Heart left ventricle (tissue), 16 donors: ENCODE measurements around the gene TM9SF1. TPM values are rescaled to one million over a fixed set of nuclear protein-coding genes. Genes with fewer than 3 reads are reported as not detected.
"Not testable (repeated sequence)": the region's sequence is repeated elsewhere in the genome, so short reads cannot be mapped to it uniquely, and the experiment has no call there.

Experiments used
- ATAC-seq, 4 donors: fragments of 200-7000 bp; cut with Tn5 transposase; one replicate each; pipeline ENCODE4 v1.9.1; 2020 to 2022; ENCODE audit warnings: moderate library complexity in 4 of 4, mild to moderate bottlenecking in 3 of 4, moderate number of reproducible peaks in 1 of 4
- DNase-seq, 5 donors: peaks; one replicate each; pipeline ENCODE4 v3.0.0-alpha.2; 2020
- H3K27ac ChIP-seq, 12 donors: fragments of 200-600 bp; sonication (generic) in 4 of 12; one replicate each; pipeline versions ENCODE4 v1.5.0 to v1.8.0; 2016 to 2022; ENCODE audit warnings: mild to moderate bottlenecking in 2 of 12
- H3K27me3 ChIP-seq, 9 donors: fragments of 200-600 bp; sonication (generic) in 2 of 9; one replicate each; pipeline versions ENCODE4 v1.5.1 to v1.8.0; 2016 to 2022; ENCODE audit warnings: mild to moderate bottlenecking in 3 of 9
- H3K36me3 ChIP-seq, 9 donors: fragments of 200-600 bp; sonication (generic) in 2 of 9; one replicate each; pipeline versions ENCODE4 v1.5.0 to v1.8.0; 2018 to 2022; ENCODE audit warnings: mild to moderate bottlenecking in 2 of 9
- H3K4me1 ChIP-seq, 12 donors: fragments of 200-600 bp; sonication (generic) in 4 of 12; one replicate each; pipeline versions ENCODE4 v1.5.0 to v1.8.0; 2016 to 2022; ENCODE audit warnings: mild to moderate bottlenecking in 3 of 12
- H3K4me3 ChIP-seq, 12 donors: fragments of 200-600 bp; sonication (generic) in 4 of 12; one replicate each; pipeline versions ENCODE4 v1.5.0 to v1.8.0; 2017 to 2022; ENCODE audit warnings: mild to moderate bottlenecking in 9 of 12, moderate library complexity in 4 of 12
- H3K9me3 ChIP-seq, 12 donors: fragments of 200-600 bp; sonication (generic) in 4 of 12; one replicate each; pipeline versions ENCODE4 v1.5.0 to v1.8.0; 2016 to 2022; ENCODE audit warnings: mild to moderate bottlenecking in 1 of 12
- CTCF ChIP-seq, 12 donors: fragments of 200-600 bp; sonication (generic) in 4 of 12; IDR thresholded peaks; one replicate each; pipeline versions ENCODE4 v1.5.0 to v1.8.0; 2018 to 2022; ENCODE audit warnings: antibody characterized with exemption in 12 of 12, mild to moderate bottlenecking in 5 of 12
- POLR2A ChIP-seq, 2 donors: fragments of 450-650 bp; IDR thresholded peaks; one replicate each; pipeline ENCODE4 v1.6.1; 2017; ENCODE audit warnings: antibody characterized with exemption in 2 of 2, mild to moderate bottlenecking in 2 of 2, moderate library complexity in 2 of 2
- WGBS, 4 donors: extraction: QIAGEN DNeasy Blood & Tissue Kit in 2 of 4; methylation state at CpG; one replicate each; pipeline versions ENCODE4 v1.1.5 to v1.1.7; 2013 to 2018; 5-methylcytosine and 5-hydroxymethylcytosine counted together
- intact Hi-C, 10 donors: fragments of 100-400 bp; cut with DNase I; formaldehyde crosslinking; loops; one replicate each; pipeline versions ENCODE4 v1.11.1 to v1.14.2; 2022
- polyA plus RNA-seq, 2 donors: library from polyadenylated mRNA; stranded (reverse); fragments of 200-250 nt; gene quantifications; one replicate each; pipeline ENCODE4 v1.2.3, GENCODE V29; 2013
- total RNA-seq, 9 donors: library from RNA; depleted of rRNA in 2 of 9; stranded (reverse); fragments of >200 nt in 2 of 9; fragmentation: NEBNext Ultra II Directional in 3 of 9; extraction: Animal tissue kit (Norgen Biotek cat#: 25700) in 3 of 9; gene quantifications; one replicate each; pipeline versions ENCODE4 v1.1.0 to v1.2.4, GENCODE V29; 2016 to 2023
- donor health status: ischemic (EF 13 %, LVEDD 7.1; RV severe dilation, severe dysfunction).
- donor health status: healthy with polysubstance abuse.
- donor health status: DM: no; HTN: yes; CAD: no.
- donor health status: DM: no; HTN: no; CAD: no.
- donor health status: ischemic (EF 25% LVEDD 6.9; RV normal size, moderate dysfunction).
- donor health status: ischemic (EF 25% LVEDD 5.7; RV mildly dilated, moderate dysfunction).
- donor health status: healthy.
- donor health status: DM: yes; HTN: yes; CAD: no.
- donor health status: ischemic (EF 35%, LVEDD 5.7; RV mildly dilated, moderate dysfunction).
- donor health status: nonischemic (EF 11% LVEDD 7.7; RV severe dilation, severe dysfunction).
- donor health status: DM: yes; HTN: yes; CAD: no.
- donor health status: PGD.
- donor health status: ischemic (EF 29% LVEDD 5.4; RV normal size, mild dysfunction).
- donor health status: nonischemic (EF 23%, LVEDD 6.1; RV moderate dilation, normal function).

The TM9SF1 gene
- total and polyA plus RNA-seq, 11 donors: 6.1 to 52.8 (median 26.3) TPM

DNA sequence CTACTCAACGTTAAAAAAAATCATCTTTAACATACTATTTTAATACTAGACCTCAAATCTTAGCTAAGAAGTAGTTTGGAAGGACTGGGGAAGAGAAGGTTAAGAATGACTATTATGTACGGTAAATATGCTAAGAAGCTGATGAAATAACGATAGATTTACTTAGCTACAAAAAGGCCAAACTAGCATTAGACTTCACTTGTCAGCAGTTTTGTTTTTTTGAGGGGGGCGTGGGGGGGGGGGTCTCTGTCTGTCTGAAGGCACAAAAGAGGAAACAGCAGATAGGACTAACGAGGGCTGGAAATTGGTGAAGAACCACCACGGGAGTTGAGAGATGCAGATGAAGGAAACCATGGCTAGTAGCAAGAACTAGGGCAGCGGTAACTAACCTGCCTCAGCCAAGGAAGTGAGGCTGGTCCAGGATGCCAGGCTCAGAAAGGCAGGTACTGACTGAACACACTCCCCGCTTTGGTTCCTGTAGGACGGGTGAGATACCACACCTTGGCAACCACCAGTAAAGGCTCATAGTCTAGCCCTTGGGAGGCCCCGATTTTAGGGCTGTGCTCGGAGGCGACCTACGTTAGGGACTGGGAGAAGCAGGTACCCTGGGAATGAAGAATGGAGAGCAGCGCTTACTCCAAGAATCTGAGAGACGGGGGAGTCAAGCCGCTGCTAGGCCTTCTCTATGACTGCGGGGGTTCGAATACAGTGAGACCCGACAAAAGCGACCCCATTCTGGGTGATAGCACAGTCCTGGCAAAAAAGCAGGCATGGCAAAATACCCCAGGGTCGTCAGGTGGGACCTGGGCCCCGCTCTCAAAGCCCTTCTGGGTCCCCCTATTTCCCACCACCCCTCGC is 36.3 kb upstream of the TM9SF1 start:
- DNase-seq: no peak
- H3K9me3 ChIP-seq: no peaks in the 10 kb centered on the region
- TF ChIP-seq POLR2A (IDR thresholded peaks at IDR 0.05) (no peak), CTCF (IDR thresholded peaks at IDR 0.05) (no peak)
- no peaks in the 10 kb centered on the region for H3K27me3 ChIP-seq
- peak in 3 of 4 donors; percentile 1 to 3 (median 2) for ATAC-seq
- peaks cover 0 to 50% (median 37%) of the 10 kb centered on the region in 9 donors for H3K36me3 ChIP-seq
- intact Hi-C loops: loop anchor here in 3 of 10 donors (1.0 to 5.0 kb wide), 4 partner anchors 11 to 206 kb away; partner anchors contain the start of genes EMC9 (in 1 of the 3), TINF2 (in 1 of the 3) and TM9SF1 (in 1 of the 3)
- H3K4me3 ChIP-seq: peak overlapping the region; percentile 55 to 99 (median 88)
- 12 to 15% (median 13%) methylated on average over 21 to 23 of the region's 23 CpGs for WGBS, 4 donors
- peak overlapping the region; percentile 72 to 98 (median 93) for H3K27ac ChIP-seq
- peaks cover 0 to 59% (median 30%) of the 10 kb centered on the region in 12 donors for H3K4me1 ChIP-seq

GRCh38 chr14:24228902-24229301 is 33.7 kb upstream of the TM9SF1 start:
- no peak for DNase-seq
- H3K36me3 ChIP-seq: peaks cover 0 to 34% (median 18%) of the 10 kb centered on the region in 9 donors
- no peak for ATAC-seq
- H3K4me1 ChIP-seq: peaks cover 0 to 38% (median 21%) of the 10 kb centered on the region in 12 donors
- TF ChIP-seq POLR2A (IDR thresholded peaks at IDR 0.05) (no peak), CTCF (IDR thresholded peaks at IDR 0.05) (no peak)
- no peaks in the 10 kb centered on the region for H3K9me3 ChIP-seq
- intact Hi-C loops: no loop called here
- H3K27ac ChIP-seq: no peak overlapping the region
- WGBS, 4 donors: 0 to 100% (median 46%) methylated on average over 1 of the region's 1 CpG
- no peaks in the 10 kb centered on the region for H3K27me3 ChIP-seq
- H3K4me3 ChIP-seq: no peak overlapping the region

GRCh38 chr14:24226473-24226872 is 31.2 kb upstream of the TM9SF1 start:
- WGBS, 4 donors: 79 to 88% (median 83%) methylated on average over 1 of the region's 1 CpG
- TF ChIP-seq POLR2A (IDR thresholded peaks at IDR 0.05) (no peak), CTCF (IDR thresholded peaks at IDR 0.05) (no peak)
- no peak for ATAC-seq
- H3K9me3 ChIP-seq: no peaks in the 10 kb centered on the region
- peaks cover 0 to 27% (median 9%) of the 10 kb centered on the region in 12 donors for H3K4me1 ChIP-seq
- no peak for DNase-seq
- H3K4me3 ChIP-seq: no peak overlapping the region
- no peaks in the 10 kb centered on the region for H3K27me3 ChIP-seq
- H3K27ac ChIP-seq: no peak overlapping the region
- intact Hi-C loops: no loop called here
- H3K36me3 ChIP-seq: peaks cover 0 to 33% (median 17%) of the 10 kb centered on the region in 9 donors

DNA sequence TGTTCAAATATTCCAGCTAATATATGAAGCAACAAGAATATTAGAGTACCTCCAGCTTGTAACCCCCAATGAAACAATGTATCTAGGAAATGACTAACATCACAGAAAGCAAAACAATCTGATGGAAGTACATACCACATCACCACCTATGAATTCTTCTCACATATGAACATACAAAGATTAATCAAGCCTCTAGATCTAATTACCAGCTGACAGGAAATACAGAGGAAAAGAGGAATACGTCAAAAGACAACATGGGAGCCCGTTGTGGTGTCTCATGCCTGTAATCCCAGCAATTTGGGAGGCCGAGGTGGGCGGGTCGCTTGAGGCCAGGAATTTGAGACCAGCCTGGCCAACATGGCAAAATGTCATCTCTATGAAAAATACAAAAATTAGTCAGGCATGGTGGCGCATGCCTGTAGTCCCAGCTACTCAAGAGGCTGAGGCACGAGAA is 29.4 kb upstream of the TM9SF1 start:
- peaks cover 0 to 37% (median 17%) of the 10 kb centered on the region in 9 donors for H3K36me3 ChIP-seq
- peak overlapping the region in 8 of 12 donors; percentile 0 to 64 (median 26) for H3K27ac ChIP-seq
- intact Hi-C loops: no loop called here
- no peak for TF ChIP-seq CTCF (IDR thresholded peaks at IDR 0.05)
- no peak for TF ChIP-seq POLR2A (IDR thresholded peaks at IDR 0.05)
- H3K9me3 ChIP-seq: no peaks in the 10 kb centered on the region
- peak in 2 of 4 donors; percentile 23 to 72 for ATAC-seq
- 68 to 81% (median 74%) methylated on average over 7 of the region's 7 CpGs for WGBS, 4 donors
- peaks cover 0 to 16% (median 0%) of the 10 kb centered on the region in 12 donors for H3K4me1 ChIP-seq
- no peak for DNase-seq
- H3K4me3 ChIP-seq: no peak overlapping the region
- H3K27me3 ChIP-seq: no peaks in the 10 kb centered on the region

DNA sequence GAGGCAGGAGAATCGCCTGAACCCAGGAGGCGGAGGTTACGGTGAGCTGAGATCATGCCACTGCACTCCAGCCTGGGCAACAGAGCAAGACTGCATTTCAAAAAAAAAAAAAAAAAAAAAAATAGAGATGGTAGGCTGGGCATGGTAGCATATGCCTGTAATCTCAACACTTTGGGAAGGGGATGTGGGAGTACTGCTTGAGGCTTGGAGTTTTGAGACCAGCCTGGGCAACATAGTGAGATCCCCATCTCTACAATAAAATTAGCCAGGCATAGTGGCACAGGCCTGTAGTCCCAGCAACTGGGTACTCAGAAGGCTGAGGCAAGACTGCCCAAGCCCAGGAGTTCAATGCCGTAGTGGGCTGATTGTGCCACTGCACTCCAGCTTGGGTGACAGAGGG is 27.7 kb upstream of the TM9SF1 start:
- intact Hi-C loops, H3K4me3 ChIP-seq, H3K27ac ChIP-seq, H3K27me3 ChIP-seq, ATAC-seq, DNase-seq, H3K9me3 ChIP-seq: not testable (repeated sequence)
- H3K36me3 ChIP-seq: peaks cover 0 to 33% (median 12%) of the 10 kb centered on the region in 9 donors
- peaks cover 0 to 14% (median 0%) of the 10 kb centered on the region in 12 donors for H3K4me1 ChIP-seq
- 95 to 99% (median 99%) methylated on average over 4 of the region's 4 CpGs for WGBS, 4 donors
